ENCODE results near the gene SRGAP2.
"Not testable (repeated sequence)": the region's sequence is repeated elsewhere in the genome, so short reads cannot be mapped to it uniquely, and the experiment has no call there.

Gene SRGAP2

GRCh38 chr1:206205569-206205968 is 2.2 kb downstream of the SRGAP2 start:
- not testable (repeated sequence) for DNase-seq (ENCODE audit: low read depth, low spot score)

GRCh38 chr1:206210802-206211201 is 7.5 kb downstream of the SRGAP2 start:
- not testable (repeated sequence) for DNase-seq (ENCODE audit: low read depth, low spot score)

GRCh38 chr1:206215600-206216392 is 12.5 kb downstream of the SRGAP2 start:
- DNase-seq (ENCODE audit: low read depth, low spot score) = not testable (repeated sequence)

- not testable (repeated sequence) for DNase-seq (ENCODE audit: low read depth, low spot score)
Observed at GRCh38 chr1:206218285-206218684, 14.9 kb downstream of the SRGAP2 start.

DNA sequence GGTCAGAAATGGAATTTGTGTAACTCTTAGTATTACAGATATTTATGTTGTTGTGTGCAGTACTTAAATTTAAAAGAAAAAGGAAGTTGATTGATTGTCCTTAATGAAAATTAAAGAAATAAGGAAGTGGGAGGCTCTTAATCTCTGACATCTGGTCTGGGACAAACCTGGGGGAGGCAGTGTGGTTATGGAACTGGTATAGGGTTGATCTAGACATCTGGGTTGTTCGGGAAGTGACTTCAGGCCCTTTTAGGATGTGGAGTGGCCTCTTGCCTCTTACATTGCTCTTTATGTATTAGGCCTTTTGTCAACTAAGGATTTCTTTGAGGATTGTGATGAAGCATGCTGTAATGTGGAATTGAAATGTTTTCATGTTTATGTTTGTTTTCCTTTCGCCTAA is 15.4 kb downstream of the SRGAP2 start:
- not testable (repeated sequence) for DNase-seq (ENCODE audit: low read depth, low spot score)

DNA sequence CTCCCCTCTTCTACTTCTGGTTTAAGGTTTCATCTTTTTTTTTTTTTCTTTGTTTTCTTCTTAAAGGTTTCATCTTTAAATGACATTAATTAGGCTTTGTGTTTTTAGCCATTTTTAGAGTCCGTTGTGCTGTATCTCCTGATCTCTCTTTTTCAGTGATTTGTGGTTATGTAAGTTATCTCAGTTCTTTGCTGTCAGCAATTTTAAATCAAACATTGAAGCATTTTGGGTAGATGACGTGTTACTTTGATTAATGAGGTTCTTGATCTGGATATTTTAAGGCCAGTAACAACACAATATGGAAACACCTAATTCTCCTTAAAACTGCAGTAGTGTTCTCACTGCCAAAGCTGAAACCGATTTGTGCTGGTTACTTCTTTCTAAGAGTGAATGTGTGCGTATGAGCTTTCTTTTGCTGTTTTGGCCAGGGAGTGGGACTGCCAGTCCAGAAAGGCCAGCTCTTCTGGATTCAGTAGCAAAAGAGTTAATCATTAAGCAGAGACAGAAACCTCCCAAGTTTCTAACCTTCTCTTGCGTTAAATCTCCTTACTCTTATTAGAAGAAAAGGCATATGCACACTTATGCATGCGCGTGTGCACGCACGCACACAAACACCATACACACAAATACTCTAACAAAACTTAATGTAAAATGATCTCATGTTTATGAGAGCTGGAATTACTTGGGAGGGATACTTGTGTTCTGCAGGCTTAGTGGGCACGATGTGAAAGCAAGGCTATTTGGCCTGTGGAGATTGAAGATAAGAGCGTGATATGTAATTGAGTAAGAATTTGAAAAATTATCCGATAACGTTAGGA is 16.4 kb downstream of the SRGAP2 start:
- not testable (repeated sequence) for DNase-seq (ENCODE audit: low read depth, low spot score)

DNA sequence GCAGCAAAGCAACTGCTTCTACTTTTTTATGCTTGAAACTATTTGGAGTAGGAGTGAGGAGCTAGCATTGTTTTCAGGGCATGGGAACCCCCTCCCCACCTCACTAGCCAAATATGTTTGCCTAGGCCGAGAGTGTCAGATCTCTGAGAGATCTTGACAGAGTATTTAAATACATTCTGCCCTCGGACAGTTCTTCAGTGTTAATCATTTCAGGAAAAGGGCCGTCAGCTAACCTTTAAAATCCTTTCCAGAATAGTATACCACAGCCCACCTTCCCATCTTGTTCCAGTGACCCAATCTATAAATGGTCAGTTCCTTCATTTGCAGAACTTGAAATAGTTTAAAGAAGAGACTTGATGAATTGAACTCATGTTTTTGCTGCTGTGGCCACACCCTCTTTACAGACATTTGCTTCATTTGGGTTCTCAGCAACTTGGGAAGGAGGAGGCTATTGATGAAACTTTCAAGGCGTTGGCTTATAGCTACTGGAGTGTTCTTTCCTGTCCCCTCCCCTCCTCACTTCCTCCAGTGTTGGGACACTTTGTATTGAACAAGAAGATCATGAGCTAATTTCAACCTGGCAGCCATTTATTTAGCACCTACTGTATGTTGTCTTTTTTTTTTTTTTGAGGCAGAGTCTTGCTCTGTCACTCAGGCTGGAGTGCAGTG is 17.1 kb downstream of the SRGAP2 start:
- not testable (repeated sequence) for DNase-seq (ENCODE audit: low read depth, low spot score)

DNA sequence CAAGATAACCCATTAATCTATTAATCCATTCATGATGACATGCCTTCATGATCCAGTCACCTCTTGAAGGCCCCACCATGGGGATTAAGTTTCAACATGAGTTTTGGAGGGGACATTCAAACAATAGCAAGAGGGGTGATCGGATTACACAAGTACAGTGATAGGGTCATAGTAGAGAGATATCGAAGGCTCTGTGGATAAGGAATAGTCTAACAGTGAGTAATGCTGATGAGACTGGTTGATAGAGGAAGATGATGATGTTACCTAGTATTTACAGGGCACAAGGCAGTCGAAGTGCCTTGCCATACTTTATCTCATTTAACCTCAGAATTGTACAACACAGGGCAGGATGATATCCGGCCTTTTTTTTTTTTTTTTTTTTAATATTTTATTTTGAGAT is 18.2 kb downstream of the SRGAP2 start:
- DNase-seq (ENCODE audit: low read depth, low spot score) = not testable (repeated sequence)

DNA sequence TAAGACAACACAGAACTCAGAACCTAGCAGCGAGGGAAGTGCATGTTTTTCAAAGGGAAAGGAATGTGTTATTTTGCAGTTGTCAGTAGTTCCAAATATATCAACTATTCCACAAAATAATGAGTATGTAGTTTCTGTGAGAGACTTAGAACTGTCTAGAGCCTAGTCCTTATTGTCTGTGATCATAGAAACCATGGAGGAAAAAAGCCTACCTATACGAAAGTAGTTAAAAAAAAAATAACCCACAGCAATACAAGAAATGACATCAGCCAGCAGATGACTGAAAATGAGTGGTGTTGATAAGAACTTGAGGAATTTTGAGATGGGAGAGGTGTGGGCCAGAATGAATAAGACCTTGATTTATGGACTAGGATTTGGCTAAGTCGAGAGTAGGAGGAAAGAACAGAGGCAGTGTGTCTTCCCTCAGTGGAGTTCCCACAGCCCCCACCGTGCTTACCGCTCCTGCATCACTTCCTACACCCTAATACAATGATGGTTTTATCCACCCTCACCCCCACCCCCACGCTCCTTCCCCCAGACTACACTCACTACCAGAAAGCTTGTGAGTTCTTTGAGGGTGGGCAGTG is 20.9 kb downstream of the SRGAP2 start:
- not testable (repeated sequence) for DNase-seq (ENCODE audit: low read depth, low spot score)

DNA sequence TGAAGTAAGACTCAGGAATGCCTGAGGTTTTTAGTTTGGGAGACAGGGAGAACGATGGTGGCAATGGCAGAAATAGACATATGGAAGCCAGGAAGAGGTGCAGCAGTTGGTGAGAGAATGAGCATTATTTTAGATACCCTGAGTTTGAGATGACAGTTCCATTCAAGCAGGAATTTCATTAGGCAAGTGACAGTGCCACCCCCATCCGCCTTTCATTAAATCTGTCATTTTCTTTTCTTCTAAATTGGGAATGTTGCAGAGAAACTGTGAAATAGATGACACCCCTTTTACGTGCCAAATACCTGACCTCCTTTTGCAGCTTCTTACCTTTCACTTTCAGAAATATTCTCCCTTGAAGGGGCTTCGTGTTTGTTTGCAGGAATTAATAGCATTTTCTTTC is 22.0 kb downstream of the SRGAP2 start:
- not testable (repeated sequence) for DNase-seq (ENCODE audit: low read depth, low spot score)

- DNase-seq (ENCODE audit: low read depth, low spot score) = not testable (repeated sequence)
Observed at GRCh38 chr1:206226886-206227285, 23.5 kb downstream of the SRGAP2 start.

GRCh38 chr1:206229286-206229685 is 25.9 kb downstream of the SRGAP2 start:
- DNase-seq (ENCODE audit: low read depth, low spot score) = not testable (repeated sequence)

DNA sequence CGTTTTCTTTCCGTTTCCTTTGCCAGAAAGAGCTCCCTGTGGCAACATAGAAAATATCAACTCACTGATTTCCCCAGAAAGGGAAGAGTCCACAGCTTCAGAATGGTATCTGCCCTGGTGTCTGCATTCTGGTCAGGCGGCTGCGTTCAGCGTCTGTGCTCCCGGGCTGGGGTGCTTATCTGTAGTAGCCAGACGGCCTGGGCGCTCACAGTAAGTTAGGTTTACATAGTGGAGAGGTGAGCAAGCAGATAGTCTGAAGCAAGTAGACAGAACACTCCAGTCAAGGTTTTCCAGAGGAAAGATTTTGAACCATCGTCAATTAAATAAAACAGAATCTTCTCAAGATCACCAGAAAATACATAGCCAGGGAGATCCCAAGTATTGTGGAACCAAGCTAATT is 28.6 kb downstream of the SRGAP2 start:
- not testable (repeated sequence) for DNase-seq (ENCODE audit: low read depth, low spot score)

GRCh38 chr1:206232970-206233645 is 29.8 kb downstream of the SRGAP2 start:
- not testable (repeated sequence) for DNase-seq (ENCODE audit: low read depth, low spot score)

GRCh38 chr1:206234189-206234916 is 31.0 kb downstream of the SRGAP2 start:
- DNase-seq (ENCODE audit: low read depth, low spot score) = not testable (repeated sequence)

DNA sequence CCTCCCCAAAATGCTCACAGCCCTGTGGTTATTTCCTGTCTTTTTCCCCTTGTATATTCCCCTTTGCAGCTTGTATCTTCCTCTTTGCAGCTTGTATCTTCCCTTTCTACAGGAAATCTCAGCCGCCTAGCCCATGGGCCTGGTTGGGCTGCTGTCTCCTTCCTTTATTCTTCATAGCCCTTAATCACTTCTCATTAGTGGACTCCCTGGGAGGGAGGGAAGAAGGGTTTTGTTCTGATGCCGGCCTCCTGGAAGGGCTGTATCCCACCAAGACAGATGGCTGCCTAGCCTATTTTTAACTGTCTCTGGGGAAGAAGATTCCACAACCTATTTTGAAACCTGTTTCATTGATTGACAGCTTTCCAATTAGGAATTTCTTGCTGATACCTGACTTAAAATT is 31.8 kb downstream of the SRGAP2 start:
- not testable (repeated sequence) for DNase-seq (ENCODE audit: low read depth, low spot score)

DNA sequence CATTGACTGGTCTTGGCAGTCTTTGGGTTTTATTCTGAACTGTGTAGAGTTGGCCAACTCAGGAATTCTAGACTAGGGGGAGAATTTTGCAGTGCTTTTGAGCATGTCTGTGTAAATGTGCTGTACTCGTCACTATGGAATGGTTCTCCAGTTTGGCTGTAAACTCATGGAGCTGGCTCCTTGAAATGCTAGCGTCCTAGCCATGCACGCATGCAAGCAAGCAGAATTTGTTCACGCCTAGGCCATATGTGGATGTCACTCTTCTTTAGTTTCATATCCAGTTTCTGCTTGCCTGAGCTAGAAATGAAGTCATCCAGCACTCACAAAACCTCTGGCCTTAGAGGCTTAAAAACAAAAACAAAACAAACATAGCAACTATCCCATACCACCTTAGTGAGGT is 36.9 kb downstream of the SRGAP2 start:
- DNase-seq (ENCODE audit: low read depth, low spot score) = not testable (repeated sequence)

DNA sequence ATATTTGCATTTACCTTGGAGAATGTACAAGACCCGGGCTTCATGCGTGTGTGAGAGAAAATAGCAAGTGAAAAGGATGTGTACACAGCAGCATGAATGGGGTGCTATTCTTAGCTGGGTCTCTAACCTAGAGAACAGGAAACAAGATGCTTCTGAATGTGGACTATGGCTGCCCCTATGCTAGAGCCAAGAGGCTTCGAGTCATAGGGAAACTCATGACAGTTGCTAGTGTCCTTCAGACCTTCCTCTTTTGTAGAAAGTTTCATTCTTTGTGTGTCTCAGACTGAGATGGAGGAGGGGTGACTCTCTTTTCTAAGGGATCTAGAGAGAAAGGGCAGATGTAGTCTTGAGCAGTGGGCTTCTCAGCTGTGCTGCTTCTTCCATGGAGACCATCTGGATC is 40.0 kb downstream of the SRGAP2 start:
- not testable (repeated sequence) for DNase-seq (ENCODE audit: low read depth, low spot score)

DNA sequence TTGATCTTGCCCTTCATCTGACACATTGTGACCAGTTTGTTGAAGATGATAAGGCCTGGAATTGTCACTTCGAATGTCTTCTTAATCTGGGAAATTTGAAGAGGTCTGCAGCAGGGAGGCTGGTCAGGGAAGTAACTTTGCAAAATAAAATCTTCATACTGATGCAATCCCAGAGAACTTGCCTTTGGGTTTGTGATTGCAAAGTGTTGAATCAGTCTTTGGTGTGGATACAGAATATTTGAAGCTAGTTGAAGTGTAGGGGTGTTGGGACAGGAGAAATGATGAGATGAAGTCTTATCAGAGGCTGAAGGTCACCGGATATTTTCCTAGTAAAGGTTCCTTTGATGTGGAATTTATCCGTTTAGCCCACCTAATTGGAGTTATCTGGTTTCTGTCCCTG is 42.1 kb downstream of the SRGAP2 start:
- DNase-seq (ENCODE audit: low read depth, low spot score) = not testable (repeated sequence)

DNA sequence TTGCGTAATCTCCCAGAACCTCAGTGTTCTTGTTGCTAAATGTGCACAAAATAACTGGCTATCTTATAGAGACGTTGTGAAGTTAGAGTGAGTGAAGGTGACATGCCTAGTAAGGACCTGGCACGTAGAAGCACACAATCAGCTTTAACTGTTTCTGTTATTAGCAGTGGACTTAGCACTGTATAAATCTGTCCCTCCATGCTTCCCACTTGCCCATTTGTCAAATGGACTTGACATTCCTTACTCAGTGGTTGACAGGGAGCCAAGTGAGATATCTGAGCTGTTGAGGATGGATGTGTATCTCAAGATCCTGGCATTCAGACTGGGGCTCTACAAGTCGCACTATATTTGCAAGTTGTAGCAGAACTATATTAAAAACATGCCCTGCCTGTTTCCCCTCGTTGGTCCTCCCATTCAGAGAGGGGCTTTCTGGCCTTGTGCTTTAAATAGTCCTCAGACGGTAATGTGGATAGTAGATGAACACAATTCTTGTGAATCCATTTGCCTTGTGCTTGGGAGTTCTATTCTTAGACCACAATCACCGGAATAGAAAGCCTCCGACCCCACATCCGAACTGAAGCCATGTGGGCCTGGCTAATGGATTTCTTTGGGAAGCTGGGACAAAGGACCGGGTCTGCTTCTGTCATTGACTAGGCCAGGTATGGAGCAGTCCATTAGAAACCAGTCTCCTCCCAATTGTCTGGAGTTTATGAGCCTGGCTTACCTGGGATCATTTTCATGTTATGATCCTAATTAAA is 43.0 kb downstream of the SRGAP2 start:
- DNase-seq (ENCODE audit: low read depth, low spot score) = not testable (repeated sequence)
